GM08714 (cell line): ENCODE data around the gene ATP1A2.

Source experiments
- H3K4me3 ChIP-seq: fragments of 200-500 bp; sonication (Bioruptor generic); 2 replicates; pipeline ENCODE4 v1.5.1; 2014; ENCODE audit warnings: mild to moderate bottlenecking, low read length, inconsistent platforms
- ZNF274 ChIP-seq: IDR thresholded peaks from 2 replicates; pipeline ENCODE4 v1.6.1; 2012; ENCODE audit warnings: mild to moderate bottlenecking, low read depth, low read length

Gene ATP1A2

DNA sequence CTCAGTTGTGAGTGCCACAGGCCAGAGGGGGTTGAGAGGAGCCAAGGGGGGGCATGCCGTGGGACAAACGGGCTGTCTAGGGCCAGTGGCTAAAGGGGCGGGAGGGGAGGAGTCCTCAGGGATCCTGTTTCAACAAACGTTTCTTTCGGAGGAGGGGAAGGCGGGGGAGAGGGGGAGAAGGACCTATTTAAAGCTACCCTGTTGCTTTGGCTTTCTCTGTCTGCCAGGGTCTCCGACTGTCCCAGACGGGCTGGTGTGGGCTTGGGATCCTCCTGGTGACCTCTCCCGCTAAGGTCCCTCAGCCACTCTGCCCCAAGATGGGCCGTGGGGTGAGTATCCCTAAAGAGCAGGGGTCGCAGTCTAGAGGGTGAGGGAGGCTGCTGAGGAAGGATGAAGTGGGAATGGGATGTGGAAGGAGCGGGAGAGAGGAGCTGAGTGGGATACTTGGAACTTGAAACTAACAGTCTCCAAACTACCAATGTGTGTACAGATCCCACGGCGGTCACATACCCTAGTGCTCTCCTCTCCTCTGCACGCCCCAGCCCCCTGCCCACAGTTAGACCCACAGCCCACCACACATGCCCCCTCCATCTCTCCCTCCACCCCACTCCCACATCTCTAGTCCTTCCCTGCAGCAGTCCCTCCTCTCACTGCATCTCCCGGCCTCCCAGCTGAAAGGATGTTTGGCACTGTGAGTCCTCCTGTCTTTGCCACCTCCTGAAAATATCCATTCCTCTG lies at the start of gene ATP1A2:
TSS of gene ATP1A2 (plus strand) at position 215 of the 738 bp plus-strand sequence. CDS start at position 318, 103 bp downstream.
- no peak for TF ChIP-seq ZNF274
- H3K4me3 ChIP-seq = no peak within 1 kb of the TSS

DNA sequence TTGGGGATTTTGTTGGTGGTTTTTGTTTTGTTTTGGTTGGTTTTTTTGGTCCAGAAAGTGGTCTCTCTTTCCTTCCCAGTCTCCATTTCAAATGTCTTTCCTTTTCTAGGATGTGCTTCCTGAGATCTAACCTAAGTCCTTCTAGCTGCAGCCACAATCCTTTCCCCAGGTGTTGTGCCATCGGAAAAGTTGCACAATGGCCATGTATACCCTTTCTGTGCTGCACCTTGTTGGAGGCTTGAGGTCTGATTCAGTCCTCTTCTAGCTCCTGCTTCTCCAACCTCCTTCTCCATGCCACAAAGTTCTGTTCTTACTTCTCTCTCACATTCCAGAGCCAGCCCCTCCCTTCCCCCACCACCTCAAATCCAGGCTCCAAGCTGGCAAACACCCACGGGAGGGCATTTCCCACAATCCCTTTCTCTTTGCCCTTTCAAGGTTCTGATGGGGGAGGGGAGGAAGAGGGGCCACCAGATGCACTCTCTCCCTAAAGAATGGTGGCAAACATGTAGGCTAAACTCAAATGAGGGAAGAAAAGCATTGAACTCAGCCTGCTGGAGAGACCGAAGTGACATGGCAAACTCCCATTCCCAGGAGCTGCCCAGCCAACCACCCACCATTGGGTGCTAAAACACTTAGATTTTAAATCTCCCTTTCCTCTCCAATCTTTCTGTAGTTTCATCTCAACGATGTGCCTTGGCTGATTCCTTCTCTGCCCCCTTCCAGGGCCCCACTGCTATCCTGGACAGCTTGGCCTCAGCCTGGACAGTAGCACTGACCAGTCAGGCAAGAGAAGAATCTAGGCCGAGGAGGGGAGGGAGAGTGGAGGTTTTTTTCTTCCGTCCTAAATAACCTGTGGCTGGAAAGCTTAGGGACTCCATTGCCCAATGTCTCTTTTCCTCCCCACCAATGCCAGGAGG lies 48.5 kb upstream of the ATP1A2 start:
- TF ChIP-seq ZNF274 = no peak
- H3K4me3 ChIP-seq = no peak overlapping the region

DNA sequence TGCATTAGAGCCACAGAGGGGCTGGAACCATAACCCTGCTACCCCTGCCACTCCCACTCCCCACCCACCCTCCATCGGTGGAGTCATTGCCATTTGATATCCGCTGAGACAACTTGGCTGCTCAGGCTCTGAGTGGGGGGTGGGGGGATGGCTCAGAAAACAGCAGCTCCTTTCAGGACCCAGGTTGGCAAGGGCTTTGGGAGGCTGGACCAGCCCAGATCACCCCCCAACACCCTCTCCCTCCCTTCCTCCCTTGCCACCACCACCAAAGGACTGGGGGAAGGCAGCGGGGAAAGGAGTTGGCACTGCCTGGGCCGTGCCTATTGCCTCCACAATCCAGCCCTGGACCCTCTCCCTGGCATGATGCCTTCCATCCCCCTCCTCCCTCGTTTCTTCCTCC lies 47.3 kb upstream of the ATP1A2 start:
- TF ChIP-seq ZNF274 = no peak
- H3K4me3 ChIP-seq = no peak overlapping the region

DNA sequence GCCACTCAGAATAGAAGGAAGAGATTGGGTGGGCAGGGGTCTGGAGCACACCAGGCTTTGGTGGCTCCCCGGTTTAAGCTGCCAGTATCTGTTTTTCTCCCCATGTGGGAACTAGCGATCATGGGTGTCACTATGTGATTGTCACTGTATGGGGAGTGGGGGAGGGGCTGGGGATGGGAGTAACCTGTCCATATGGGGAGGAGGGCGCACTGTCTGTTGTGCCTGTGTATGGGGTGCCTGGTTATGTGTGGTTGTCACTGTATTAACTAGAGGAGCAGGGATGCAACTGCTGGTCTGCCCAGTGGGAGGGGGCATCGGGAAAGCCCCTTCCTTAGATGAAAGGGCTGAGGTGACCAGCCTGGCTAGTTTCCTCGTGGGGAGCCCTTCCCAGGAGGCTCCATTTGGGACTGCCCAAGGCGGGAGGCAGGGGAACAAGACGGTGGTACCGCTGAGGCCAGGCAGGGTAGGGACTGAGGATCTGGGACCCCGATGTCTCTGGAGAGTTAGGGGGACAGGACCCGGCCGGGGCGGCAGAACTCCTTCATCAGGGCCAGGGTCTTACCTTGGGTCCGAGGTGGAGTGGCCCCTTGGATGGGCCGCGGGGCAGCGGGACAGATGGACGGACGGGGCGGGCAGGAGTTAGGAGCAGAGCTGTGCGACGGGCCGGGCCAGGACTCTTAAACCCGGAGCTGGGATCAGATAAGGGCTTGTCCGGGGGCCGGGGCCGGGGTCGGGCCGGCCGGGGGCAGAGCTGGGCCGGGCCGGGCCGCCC lies 45.9 kb upstream of the ATP1A2 start, which contains the start of gene KCNJ10:
TSS of gene KCNJ10 (minus strand) at position 701 of the 772 bp plus-strand sequence. CDS start 27,628 bp downstream, outside the sequence.
- peak within 1 kb of the TSS; percentile 31; the same call in 1 of the 2 replicates for H3K4me3 ChIP-seq

DNA sequence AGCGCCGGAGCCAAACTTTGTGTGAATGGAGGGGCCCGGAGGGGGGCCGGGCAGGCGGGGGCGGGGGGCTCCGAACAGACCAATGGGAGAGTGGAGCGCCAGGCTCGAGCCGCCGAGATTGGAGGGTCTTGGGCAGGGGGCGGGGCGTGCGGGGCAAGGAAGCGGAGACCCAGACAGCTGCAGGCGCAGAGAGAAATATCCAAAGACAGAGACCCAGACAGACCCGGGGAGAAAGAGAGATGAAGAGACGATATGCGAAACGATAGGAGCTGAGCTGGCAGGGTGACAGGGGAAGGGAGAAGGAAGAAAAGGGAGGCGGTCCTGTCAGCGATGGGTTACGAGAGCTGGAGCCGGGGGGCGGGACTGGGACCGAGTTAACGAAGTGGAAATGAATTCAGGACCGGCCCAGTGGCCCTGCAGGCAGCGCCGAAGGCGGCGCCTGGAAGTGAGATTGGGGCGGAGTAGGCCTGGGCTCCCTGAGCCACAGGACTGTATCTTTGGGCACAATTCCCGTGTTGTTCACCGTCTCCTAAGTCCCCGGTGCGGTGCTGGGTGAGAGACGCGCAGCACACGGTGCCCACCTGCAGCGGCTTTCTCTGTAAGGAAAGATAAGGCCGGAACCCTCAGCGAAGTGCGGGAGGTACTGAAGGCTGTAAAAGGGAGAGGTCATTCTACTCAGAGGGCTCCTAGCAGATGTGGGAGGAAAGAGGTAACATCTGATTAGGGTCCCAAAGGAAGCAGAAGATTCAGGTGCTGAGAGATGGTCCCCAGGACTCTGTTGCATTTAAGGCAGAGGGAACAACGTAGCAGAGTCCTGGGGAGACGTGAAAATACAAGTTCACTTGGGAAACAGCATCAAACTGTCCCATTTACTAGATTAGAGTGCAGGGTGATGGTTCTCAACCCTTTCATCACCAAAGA lies 45.1 kb upstream of the ATP1A2 start:
- no peak for TF ChIP-seq ZNF274
- H3K4me3 ChIP-seq = peak overlapping the region; percentile 31; the same call in 1 of the 2 replicates

More for the DNA sequence above, 45.9 kb upstream of the ATP1A2 start, which contains the start of gene KCNJ10:
- no peak for TF ChIP-seq ZNF274

DNA sequence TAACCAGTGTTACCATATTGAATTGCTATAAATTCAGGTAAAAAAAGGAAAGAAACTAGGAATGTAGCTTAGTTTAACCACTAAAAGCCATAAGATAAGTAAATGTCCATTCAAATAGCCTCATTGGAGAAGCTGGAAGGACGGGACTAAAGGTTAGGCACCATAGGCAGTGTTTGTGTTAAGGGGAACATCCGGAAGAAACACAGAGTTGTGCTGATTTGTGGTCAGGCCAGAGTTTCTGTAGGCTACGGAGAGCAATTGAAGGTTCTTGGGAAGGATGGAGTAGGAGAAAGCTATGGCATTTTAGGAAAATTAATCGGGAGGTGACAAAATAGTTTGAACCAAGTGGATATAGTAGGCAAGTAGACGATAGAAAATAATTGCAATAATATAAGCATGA lies 44.3 kb upstream of the ATP1A2 start:
- TF ChIP-seq ZNF274 = no peak
- no peak overlapping the region for H3K4me3 ChIP-seq

DNA sequence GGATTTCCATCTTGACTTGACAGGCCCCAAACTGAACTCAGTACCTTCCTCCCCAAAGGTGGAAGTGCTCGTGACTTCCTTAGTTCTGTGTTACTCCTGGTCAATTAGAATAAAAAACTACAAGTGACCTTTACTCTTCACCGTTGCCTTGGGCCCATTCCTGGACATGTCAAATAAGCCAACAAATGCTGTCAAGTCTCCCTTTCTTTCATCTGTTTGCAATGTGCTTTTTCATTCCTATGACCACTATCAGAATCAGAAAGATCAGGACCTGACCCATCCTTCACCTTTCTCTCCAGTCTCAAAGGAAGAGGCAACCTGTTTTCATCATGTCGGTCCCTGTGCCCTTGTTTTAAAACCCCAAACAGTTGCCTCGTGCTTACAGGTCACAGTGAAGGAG lies 40.7 kb upstream of the ATP1A2 start:
- no peak overlapping the region for H3K4me3 ChIP-seq
- TF ChIP-seq ZNF274 = no peak

DNA sequence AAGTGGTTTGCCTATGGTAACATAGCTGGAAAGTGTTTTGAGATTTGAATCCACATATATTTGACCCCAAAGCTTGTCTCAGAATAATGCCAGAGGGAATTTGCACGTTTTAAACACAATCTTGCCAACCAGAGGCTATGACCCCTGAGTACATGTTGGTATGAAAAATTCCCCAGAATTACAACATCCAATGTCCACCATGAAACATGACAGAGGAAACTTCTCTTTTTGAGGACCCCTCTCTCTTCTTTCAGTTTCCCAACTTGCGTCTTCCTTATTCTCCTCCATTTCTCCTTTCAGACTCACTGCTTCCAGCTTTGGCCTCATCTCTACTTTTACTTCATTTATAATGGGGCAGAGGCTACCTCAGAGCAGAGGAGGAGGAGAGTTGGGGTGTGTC lies 39.7 kb upstream of the ATP1A2 start:
- no peak for TF ChIP-seq ZNF274

DNA sequence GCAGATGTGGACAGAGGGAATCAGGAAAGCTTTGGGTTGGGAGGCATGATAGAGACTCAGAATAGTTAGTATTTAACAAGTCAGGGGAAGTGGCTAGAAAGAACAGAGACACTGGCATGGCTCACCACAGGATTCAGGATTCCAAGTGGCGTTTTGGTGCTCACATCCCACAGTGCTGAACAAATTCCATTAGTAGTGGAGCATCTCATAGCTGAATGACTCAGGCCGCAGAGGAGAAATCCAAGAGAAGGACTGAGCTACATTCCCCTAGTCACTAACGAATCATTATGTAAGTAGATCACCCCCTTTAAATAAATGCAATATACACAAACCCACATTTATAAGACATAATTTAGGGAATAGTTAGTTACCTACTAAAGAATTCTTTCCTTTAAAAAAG lies 39.3 kb upstream of the ATP1A2 start:
- TF ChIP-seq ZNF274 = no peak
- H3K4me3 ChIP-seq = no peak overlapping the region

More for the DNA sequence above, 39.7 kb upstream of the ATP1A2 start:
- no peak overlapping the region for H3K4me3 ChIP-seq

DNA sequence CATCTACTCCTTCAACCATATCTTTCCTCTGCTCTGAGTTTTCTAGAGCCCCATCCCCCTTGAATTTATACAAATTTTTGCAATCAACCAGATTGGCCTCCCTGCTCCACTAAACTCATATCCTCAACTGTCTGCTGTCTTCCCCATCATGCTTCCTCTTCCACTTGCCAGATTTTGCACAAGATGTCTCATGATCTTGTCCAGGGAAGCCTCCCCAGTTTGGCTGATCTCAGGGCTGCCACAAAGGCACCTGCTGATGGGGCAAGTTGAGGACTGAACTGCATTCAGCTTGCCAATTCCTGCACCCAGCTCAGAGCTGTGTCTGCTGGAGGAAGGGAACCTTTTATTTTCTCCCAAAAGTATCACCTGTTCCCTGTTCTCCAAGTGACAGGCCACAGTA lies 38.1 kb upstream of the ATP1A2 start:
- no peak overlapping the region for H3K4me3 ChIP-seq
- TF ChIP-seq ZNF274 = no peak

DNA sequence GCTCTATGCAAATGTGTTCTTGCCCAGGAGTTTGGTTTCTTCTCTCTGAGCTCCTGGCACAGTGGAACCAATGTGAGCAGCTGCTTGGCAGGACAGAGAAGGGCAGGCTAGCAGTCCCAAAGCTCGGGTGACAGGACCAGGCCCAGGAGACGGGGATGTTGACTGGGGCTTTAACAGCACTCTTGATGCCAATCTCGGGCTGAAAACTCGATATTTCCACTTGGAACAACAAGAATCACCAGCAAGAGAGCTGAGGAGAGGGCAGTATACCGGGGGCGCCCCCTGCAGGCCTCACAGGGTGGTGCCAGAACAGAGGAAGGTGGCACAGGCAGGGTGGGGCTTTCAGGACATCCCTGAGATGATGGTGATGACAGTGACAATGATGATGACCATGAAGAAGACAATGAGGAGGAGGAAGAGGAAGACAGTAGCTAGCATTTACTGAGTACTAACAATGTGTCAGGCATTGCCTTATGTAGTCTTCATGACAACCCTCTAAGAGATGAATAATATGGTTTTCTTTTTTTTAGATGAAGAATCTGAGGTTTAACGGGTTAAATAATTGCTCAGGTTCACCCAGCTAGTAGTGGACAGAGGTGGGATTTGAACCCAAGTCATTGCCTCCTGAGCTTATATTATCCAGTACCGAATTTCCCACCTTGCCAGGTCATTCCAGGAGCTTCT lies 36.9 kb upstream of the ATP1A2 start:
- H3K4me3 ChIP-seq = no peak overlapping the region
- no peak for TF ChIP-seq ZNF274

DNA sequence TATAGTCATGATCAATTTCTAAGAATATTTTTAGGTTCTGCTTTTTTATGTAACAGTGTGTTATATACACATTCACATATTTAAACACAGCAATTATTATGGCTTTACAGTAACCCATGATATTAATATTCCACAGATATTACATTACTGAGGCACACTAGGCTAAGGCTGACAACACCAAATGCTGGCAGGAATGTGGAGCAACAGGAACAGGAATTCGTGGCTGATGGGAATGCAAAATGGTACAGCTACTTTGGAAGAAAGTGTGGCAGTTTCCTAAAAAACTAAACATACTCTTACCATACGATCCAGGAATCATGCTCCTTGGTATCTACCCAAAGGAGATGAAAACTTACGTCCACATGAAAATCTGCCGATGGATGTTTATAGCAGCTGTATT lies 36.1 kb upstream of the ATP1A2 start:
- no peak overlapping the region for H3K4me3 ChIP-seq
- TF ChIP-seq ZNF274 = no peak
